Gastrocnemius medialis (tissue), 4 donors: ENCODE data around the gene NMRK1. TPM values are rescaled to one million over a fixed set of nuclear protein-coding genes. Genes with fewer than 3 reads are reported as not detected.

ENCODE experiments used
- ATAC-seq, 2 donors: fragments of 150-250 bp; one replicate each; pipeline ENCODE4 v1.9.1; 2016
- DNase-seq, 2 donors: peaks; one replicate each; pipeline ENCODE4 v3.0.0-alpha.2; 2019
- H3K27ac ChIP-seq, 4 donors: fragments of 200-600 bp; sonication (generic); 1 replicate in 1 of 4; 2 replicates in 3 of 4; pipeline ENCODE4 v1.5.1; 2016 to 2018; ENCODE audit warnings: mild to moderate bottlenecking in 2 of 4, moderate library complexity in 1 of 4
- H3K27me3 ChIP-seq, 3 donors: fragments of 200-600 bp; sonication (generic) in 2 of 3; 1 replicate in 1 of 3; 2 replicates in 2 of 3; pipeline versions ENCODE4 v1.5.1 to v1.6.0; 2016 to 2019; ENCODE audit warnings: mild to moderate bottlenecking in 1 of 3, moderate library complexity in 1 of 3
- H3K36me3 ChIP-seq, 2 donors: fragments of 200-600 bp; sonication (generic) in 1 of 2; one replicate each; pipeline ENCODE4 v1.5.1; 2017 to 2018
- H3K4me1 ChIP-seq, 2 donors: fragments of 200-600 bp; sonication (generic) in 1 of 2; one replicate each; pipeline ENCODE4 v1.5.1; 2016 to 2017; ENCODE audit warnings: mild to moderate bottlenecking in 2 of 2
- H3K4me3 ChIP-seq, 4 donors: fragments of 200-600 bp; sonication (generic) in 3 of 4; 1 replicate in 1 of 4; 2 replicates in 3 of 4; pipeline ENCODE4 v1.5.1; 2016 to 2019; ENCODE audit warnings: mild to moderate bottlenecking in 2 of 4
- H3K9me3 ChIP-seq, 3 donors: fragments of 200-600 bp; sonication (generic) in 2 of 3; 1 replicate in 1 of 3; 2 replicates in 2 of 3; pipeline ENCODE4 v1.5.1; 2016 to 2019
- POLR2A ChIP-seq, 2 donors: fragments of 450-650 bp; IDR thresholded peaks; one replicate each; pipeline ENCODE4 v1.6.1; 2017; ENCODE audit warnings: antibody characterized with exemption in 2 of 2, mild to moderate bottlenecking in 2 of 2, moderate library complexity in 2 of 2
- in situ Hi-C, 4 donors: fragments of 200-750 bp; cut with MboI; loops; one replicate each; pipeline versions ENCODE4 v1.15.0 to v1.8.0; 2017; ENCODE audit warnings: low sequenced_read_pairs in 4 of 4
- intact Hi-C: fragments of 100-400 bp; cut with DNase I; formaldehyde crosslinking; loops from one replicate; pipeline ENCODE4 v1.15.1; 2023; ENCODE audit warnings: low total_unique reads
- total RNA-seq, 4 donors: library from RNA; depleted of rRNA; stranded (reverse); fragments of >200 nt; gene quantifications; one replicate each; pipeline versions ENCODE4 v1.1.0 to v1.2.3, GENCODE V29; 2016
- TF ChIP-seq, protein P1 (sequence below), 5 experiments: fragments of 450-650 bp in 3 of 5; fragments of 200-600 bp in 2 of 5; sonication (generic) in 2 of 5; IDR thresholded peaks in 4 of 5; conservative IDR thresholded peaks in 1 of 5; 1 replicate in 4 of 5; 2 replicates in 1 of 5; pipeline ENCODE4 v1.5.1; 2016 to 2019; ENCODE audit warnings: antibody characterized with exemption in 5 of 5, mild to moderate bottlenecking in 3 of 5, moderate library complexity in 3 of 5

Gene NMRK1
- 10 to 100 TPM; 10.5 to 20.6 (median 18.6) TPM for total RNA-seq

DNA sequence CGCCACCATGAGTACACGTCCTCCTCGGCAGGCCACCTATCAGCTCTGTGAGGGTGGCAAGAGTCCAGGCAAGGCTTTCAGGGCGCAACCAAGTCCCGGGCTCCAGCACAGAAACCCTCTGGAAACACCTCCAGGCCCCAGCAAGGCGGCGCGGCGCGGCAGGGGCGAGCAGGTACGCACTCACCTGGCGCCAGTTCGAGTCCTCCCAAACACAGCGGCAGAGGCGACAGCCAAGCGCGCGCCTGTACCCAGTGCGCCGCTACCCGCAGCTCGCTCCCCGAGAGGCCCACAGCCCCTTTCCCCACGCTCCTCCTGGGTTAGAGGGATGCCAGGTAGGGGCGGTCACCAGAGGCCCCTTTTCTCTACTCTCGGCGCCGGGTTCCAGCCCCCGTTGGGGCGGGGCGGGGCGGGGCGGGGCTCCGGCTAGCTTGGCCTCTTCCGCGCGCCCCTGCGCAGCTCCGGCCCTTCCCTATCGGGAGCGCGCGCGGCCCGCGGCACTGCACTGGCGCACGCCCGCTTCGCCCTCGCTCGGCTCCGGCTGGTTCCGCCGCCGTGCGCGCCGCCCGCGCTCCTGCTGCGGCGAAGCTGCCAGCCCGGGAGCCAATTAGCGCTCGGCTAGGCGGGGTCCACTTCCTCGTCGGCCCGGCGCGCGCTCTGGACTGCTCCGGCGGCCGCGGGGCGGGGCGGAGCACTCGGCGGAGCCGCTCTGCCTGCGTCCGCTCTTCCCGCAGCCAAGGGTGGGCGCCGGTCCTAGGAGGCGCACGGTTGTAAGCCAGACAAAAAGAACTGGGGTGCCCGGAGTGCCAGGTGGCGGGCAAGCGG is at the start of gene NMRK1, which contains the start of gene OSTF1:
Gene NMRK1, minus strand, starts transcription at position 332 of the 822 bp plus-strand sequence. CDS start 5,040 bp downstream, outside the sequence.
Gene OSTF1, plus strand, starts transcription at position 691 of the 822 bp plus-strand sequence. CDS start 179 bp downstream, outside the sequence.
- intact Hi-C loops (loop anchor here (1.0 to 10.0 kb wide), 3 partner anchors 60 to 1307 kb away; partner anchors contain the start of genes C9orf40, CARNMT1 and RFK), in situ Hi-C loops (loop anchor here in 1 of 4 donors (10.0 kb wide), 1 partner anchor 63 kb away; the partner anchor contains the start of gene CARNMT1)
- Histone ChIP-seq H3K27me3 (no peaks in the 10 kb centered on the region), H3K9me3 (no peaks in the 10 kb centered on the region), H3K4me3 (peak within 1 kb of the TSS; percentile 84 to 97 (median 94)), H3K36me3 (no peaks in the 10 kb centered on the region), H3K4me1 (peaks cover 0 to 20% of the 10 kb centered on the region in 2 donors), H3K27ac (peak within 1 kb of the TSS; percentile 89 to 99 (median 94))
- TF ChIP-seq, protein P1, sequence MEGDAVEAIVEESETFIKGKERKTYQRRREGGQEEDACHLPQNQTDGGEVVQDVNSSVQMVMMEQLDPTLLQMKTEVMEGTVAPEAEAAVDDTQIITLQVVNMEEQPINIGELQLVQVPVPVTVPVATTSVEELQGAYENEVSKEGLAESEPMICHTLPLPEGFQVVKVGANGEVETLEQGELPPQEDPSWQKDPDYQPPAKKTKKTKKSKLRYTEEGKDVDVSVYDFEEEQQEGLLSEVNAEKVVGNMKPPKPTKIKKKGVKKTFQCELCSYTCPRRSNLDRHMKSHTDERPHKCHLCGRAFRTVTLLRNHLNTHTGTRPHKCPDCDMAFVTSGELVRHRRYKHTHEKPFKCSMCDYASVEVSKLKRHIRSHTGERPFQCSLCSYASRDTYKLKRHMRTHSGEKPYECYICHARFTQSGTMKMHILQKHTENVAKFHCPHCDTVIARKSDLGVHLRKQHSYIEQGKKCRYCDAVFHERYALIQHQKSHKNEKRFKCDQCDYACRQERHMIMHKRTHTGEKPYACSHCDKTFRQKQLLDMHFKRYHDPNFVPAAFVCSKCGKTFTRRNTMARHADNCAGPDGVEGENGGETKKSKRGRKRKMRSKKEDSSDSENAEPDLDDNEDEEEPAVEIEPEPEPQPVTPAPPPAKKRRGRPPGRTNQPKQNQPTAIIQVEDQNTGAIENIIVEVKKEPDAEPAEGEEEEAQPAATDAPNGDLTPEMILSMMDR (IDR thresholded peaks at IDR 0.05 in 4 of 5, conservative IDR thresholded peaks at IDR 0.05 in 1 of 5): no peak
- TF ChIP-seq POLR2A (IDR thresholded peaks at IDR 0.05): peak; percentile 89 to 93
- DNase-seq (peak; percentile 92 to 93), ATAC-seq (peak; percentile 83 to 84)

DNA sequence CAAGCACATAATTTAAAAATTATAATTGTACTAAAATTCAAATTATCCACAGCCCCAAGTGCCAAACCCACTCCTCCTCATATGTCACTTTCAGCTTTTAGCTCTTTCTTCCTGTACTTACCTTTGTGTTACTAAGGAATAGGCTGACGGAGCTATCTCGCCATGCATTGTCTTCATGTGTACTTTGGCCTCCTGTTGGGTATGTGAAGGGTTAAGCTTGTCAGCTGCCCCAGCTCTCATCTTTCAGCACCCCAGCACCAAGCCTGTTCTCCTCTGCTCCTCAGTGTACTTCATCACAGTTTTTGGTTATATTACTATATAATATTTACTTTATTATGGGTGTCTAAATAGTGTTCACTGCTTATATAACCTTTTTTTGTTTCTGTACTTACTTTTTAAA is 46.5 kb upstream of the NMRK1 start:
- Histone ChIP-seq H3K4me3 (no peak overlapping the region), H3K27me3 (no peaks in the 10 kb centered on the region), H3K36me3 (peaks cover 3 to 22% of the 10 kb centered on the region in 2 donors), H3K9me3 (no peaks in the 10 kb centered on the region), H3K4me1 (no peaks in the 10 kb centered on the region), H3K27ac (no peak overlapping the region)
- intact Hi-C loops: no loop called here
- no peak for DNase-seq
- no peak for TF ChIP-seq POLR2A (IDR thresholded peaks at IDR 0.05)
- TF ChIP-seq, protein P1 (IDR thresholded peaks at IDR 0.05 in 4 of 5, conservative IDR thresholded peaks at IDR 0.05 in 1 of 5): no peak
- in situ Hi-C loops: no loop called here
- ATAC-seq: no peak

DNA sequence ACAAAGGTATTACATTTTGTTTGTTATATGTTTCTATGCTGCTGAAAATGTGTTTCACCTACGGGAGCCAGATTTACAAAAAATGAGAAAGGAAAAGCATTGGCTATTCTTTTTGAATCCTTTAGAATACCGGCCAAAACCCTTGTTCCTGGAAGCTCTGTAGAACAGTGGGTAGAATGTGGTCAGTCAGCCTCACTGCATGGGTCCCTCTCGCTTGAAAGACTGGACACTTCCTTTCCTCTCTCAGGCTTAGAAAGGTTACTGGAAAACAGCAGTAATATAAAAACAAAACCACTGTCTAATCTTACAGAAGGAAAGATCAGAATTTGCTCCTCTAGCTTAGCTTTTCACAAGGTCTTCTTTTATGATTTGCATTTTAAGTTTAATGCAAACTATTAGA is 45.4 kb upstream of the NMRK1 start:
- in situ Hi-C loops: no loop called here
- peaks cover 3 to 22% of the 10 kb centered on the region in 2 donors for H3K36me3 ChIP-seq
- H3K27me3 ChIP-seq: no peaks in the 10 kb centered on the region
- DNase-seq (no peak), ATAC-seq (no peak)
- no peak overlapping the region for H3K27ac ChIP-seq
- intact Hi-C loops: no loop called here
- no peak overlapping the region for H3K4me3 ChIP-seq
- H3K4me1 ChIP-seq: no peaks in the 10 kb centered on the region
- H3K9me3 ChIP-seq: no peaks in the 10 kb centered on the region
- TF ChIP-seq, protein P1 (IDR thresholded peaks at IDR 0.05 in 4 of 5, conservative IDR thresholded peaks at IDR 0.05 in 1 of 5): no peak
- no peak for TF ChIP-seq POLR2A (IDR thresholded peaks at IDR 0.05)

DNA sequence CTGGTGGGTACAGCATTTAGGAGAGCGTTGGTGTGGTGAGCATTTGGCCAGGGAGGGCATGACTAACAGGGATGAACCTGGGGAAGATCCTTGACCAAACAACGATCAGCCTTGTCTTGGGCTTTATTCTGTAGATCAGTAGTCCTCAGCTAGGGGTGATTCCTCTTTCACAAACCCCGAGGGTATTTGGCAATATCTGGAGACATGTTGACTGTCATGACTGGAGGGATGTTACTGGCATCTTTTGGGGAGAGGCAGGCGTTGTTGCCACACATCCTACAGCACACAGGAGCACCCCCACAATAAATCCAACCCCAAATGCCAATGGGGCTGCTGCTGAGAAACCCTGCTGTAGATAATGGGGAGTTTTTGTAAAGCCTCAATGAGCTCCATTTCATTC is 44.3 kb upstream of the NMRK1 start:
- H3K4me1 ChIP-seq: no peaks in the 10 kb centered on the region
- no peak overlapping the region for H3K27ac ChIP-seq
- TF ChIP-seq, protein P1 (IDR thresholded peaks at IDR 0.05 in 4 of 5, conservative IDR thresholded peaks at IDR 0.05 in 1 of 5): no peak
- TF ChIP-seq POLR2A (IDR thresholded peaks at IDR 0.05): no peak
- DNase-seq: no peak
- intact Hi-C loops (no loop called here), in situ Hi-C loops (no loop called here)
- no peak overlapping the region for H3K4me3 ChIP-seq
- no peak for ATAC-seq
- peaks cover 3 to 22% of the 10 kb centered on the region in 2 donors for H3K36me3 ChIP-seq
- no peaks in the 10 kb centered on the region for H3K9me3 ChIP-seq
- H3K27me3 ChIP-seq: no peaks in the 10 kb centered on the region
